Ectodermal cell (in vitro differentiated cells): ENCODE data around the gene ZNF212.
"Not testable (repeated sequence)": the region's sequence is repeated elsewhere in the genome, so short reads cannot be mapped to it uniquely, and the experiment has no call there.

ENCODE experiments used
- H3K27ac ChIP-seq: 2 replicates; pipeline ENCODE4 v1.7.0; 2013; ENCODE audit warnings: mild to moderate bottlenecking, low read depth, low read length; ENCODE audit not compliant: insufficient read depth, poor library complexity, severe bottlenecking
- H3K27me3 ChIP-seq: 2 replicates; pipeline ENCODE4 v1.7.0; 2013; ENCODE audit warnings: mild to moderate bottlenecking, low read length; ENCODE audit not compliant: insufficient read depth, control insufficient read depth, poor library complexity, severe bottlenecking
- H3K36me3 ChIP-seq: one replicate; pipeline ENCODE4 v1.7.0; 2013; ENCODE audit warnings: low read length; ENCODE audit not compliant: control insufficient read depth, insufficient read depth
- H3K4me1 ChIP-seq: one replicate; pipeline ENCODE4 v1.7.0; 2013; ENCODE audit warnings: low read length; ENCODE audit not compliant: control insufficient read depth, insufficient read depth
- H3K4me3 ChIP-seq: 2 replicates; pipeline ENCODE4 v1.7.0; 2013; ENCODE audit warnings: low read depth, low read length, control low read depth; ENCODE audit not compliant: insufficient read depth
- H3K9me3 ChIP-seq: 2 replicates; pipeline ENCODE4 v1.7.0; 2013; ENCODE audit warnings: mild to moderate bottlenecking, low read length, moderate library complexity; ENCODE audit not compliant: control insufficient read depth
- WGBS, 2 experiments: methylation state at CpG; one replicate each; pipeline ENCODE4 v1.1.7; 2013; ENCODE audit warnings: missing lambda C conversion rate in 2 of 2; 5-methylcytosine and 5-hydroxymethylcytosine counted together

Gene ZNF212

DNA sequence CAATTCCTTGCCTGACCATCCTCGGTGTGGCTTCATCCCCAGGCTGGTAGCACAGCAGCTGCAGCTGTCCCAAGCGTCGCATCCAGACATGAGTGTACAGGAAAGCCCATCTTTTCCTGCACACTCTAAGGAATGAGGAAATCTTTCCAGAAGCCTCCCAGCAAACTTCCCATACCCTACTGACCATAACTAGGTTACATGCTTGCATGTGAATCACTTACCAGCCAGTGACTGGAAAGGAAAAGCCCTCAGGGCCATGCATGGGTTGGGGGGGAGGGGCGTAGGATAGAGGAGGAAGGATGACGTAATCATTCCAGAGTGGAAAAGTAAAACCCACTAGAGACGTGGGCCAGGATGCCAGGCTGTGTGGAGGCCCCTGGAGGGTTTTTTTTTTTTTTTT lies 18.9 kb upstream of the ZNF212 start:
- Histone ChIP-seq H3K4me1 (no peaks in the 10 kb centered on the region), H3K36me3 (peaks cover 32% of the 10 kb centered on the region), H3K4me3 (no peak overlapping the region), H3K9me3 (no peaks in the 10 kb centered on the region), H3K27ac (no peak overlapping the region), H3K27me3 (no peaks in the 10 kb centered on the region)
- WGBS, 2 experiments = 93 to 95% methylated on average over 6 of the region's 6 CpGs

DNA sequence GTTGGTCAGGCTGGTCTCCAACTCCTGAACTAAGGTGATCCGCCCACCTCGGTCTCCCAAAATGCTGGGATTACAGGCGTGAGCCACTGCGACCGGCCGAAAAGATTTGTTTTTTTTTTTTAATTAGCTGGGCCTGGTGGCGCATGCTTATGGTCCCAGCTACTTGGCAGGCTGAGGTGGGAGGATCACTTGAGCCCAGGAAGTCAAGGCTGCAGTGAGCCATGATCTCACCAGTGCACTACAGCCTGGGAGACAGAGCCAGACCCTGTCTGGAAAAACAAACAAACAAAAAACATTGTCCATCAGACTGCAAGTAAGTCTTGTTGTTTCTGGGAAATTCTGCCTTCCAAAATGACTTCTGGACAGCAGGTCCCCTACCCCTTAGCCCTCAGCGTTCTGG lies 16.3 kb upstream of the ZNF212 start:
- Histone ChIP-seq H3K9me3 (no peaks in the 10 kb centered on the region), H3K4me3 (no peak overlapping the region), H3K27ac (no peak overlapping the region), H3K36me3 (peaks cover 23% of the 10 kb centered on the region), H3K4me1 (no peaks in the 10 kb centered on the region), H3K27me3 (no peaks in the 10 kb centered on the region)
- 90 to 94% methylated on average over 8 of the region's 8 CpGs for WGBS, 2 experiments

DNA sequence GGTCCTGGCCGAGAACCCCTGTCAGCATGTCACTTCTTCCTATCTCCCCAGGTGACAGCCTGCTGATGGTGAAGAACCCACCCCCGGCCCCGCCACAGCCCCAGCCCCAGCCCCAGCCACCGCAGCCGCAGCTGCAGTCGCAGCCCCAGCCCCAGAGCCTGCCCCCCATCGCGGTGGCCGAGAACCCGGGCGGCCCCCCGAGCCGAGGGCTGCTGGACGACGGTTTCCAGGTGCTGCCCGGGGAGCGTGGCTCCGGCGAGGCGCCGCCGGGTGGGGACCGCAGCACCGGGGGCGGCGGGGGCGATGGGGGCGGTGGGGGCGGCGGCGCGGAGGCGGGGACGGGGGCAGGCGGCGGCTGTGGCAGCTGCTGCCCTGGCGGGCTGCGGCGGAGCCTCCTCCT lies 15.7 kb upstream of the ZNF212 start:
- Histone ChIP-seq H3K36me3 (peaks cover 21% of the 10 kb centered on the region), H3K27me3 (no peaks in the 10 kb centered on the region), H3K9me3 (no peaks in the 10 kb centered on the region), H3K4me1 (no peaks in the 10 kb centered on the region), H3K4me3 (no peak overlapping the region), H3K27ac (no peak overlapping the region)
- WGBS, 2 experiments = 95 to 96% methylated on average over 39 of the region's 39 CpGs

DNA sequence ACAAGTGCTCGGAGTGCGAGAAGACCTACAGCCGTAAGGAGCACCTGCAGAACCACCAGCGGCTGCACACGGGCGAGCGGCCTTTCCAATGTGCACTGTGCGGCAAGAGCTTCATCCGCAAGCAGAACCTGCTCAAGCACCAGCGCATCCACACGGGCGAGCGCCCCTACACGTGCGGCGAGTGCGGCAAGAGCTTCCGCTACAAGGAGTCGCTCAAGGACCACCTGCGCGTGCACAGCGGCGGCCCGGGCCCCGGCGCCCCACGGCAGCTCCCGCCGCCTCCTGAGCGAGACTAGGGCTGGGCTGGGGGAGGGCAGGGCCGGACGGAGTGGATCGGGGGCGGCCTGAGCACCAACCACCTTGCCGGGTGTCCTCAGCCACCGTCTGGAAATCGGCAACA lies 15.1 kb upstream of the ZNF212 start:
- H3K27ac ChIP-seq = no peak overlapping the region
- H3K4me1 ChIP-seq = no peaks in the 10 kb centered on the region
- no peaks in the 10 kb centered on the region for H3K27me3 ChIP-seq
- no peaks in the 10 kb centered on the region for H3K9me3 ChIP-seq
- H3K4me3 ChIP-seq = no peak overlapping the region
- H3K36me3 ChIP-seq = peaks cover 21% of the 10 kb centered on the region
- WGBS, 2 experiments = 96% methylated on average over 37 of the region's 37 CpGs

DNA sequence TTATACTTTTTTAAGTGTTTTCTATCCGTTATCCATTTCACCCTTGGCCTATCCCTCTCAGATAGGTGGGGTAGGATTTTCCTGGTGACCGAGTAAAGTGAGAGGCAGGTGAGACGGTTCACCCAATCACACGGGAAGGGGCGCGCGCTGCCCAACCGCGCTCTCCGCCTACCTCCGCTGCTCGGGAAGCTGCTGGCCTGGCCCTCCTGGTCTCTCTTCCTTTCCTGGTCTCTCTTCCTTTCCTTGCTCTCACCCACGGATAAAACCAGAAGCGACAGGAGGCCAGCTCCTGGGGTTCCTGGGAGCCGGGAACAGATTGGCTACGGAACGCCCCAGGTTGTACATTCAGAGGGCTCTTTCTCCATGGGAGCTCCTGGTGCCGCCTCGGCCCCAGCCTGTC lies 14.3 kb upstream of the ZNF212 start:
- Histone ChIP-seq H3K4me1 (no peaks in the 10 kb centered on the region), H3K36me3 (peaks cover 21% of the 10 kb centered on the region), H3K9me3 (no peaks in the 10 kb centered on the region), H3K27me3 (no peaks in the 10 kb centered on the region), H3K27ac (no peak overlapping the region), H3K4me3 (no peak overlapping the region)
- WGBS, 2 experiments = 95 to 96% methylated on average over 19 of the region's 19 CpGs

DNA sequence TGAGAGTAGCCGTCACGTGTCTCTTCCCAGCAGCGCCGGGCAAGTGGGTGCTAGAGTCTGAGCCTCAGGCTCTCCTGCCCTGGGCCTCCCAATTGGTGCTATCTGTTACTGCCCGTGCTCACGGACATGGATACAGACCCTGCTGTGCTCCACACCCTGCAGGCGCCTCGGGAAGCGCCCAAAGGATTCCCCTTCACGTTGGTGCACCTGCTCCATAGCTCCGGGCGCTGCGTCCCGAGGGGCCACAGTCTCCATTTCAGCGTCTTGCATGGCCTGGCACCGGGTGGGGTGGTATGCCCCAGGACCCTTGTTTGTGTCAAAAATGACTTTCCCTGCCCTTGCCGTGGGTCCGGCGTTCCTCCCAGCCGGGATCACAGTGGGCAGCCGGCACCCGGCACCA lies 13.8 kb upstream of the ZNF212 start:
- no peaks in the 10 kb centered on the region for H3K9me3 ChIP-seq
- H3K36me3 ChIP-seq = peaks cover 17% of the 10 kb centered on the region
- no peaks in the 10 kb centered on the region for H3K27me3 ChIP-seq
- WGBS, 2 experiments = 95% methylated on average over 22 of the region's 22 CpGs
- H3K4me3 ChIP-seq = no peak overlapping the region
- no peaks in the 10 kb centered on the region for H3K4me1 ChIP-seq
- H3K27ac ChIP-seq = no peak overlapping the region

DNA sequence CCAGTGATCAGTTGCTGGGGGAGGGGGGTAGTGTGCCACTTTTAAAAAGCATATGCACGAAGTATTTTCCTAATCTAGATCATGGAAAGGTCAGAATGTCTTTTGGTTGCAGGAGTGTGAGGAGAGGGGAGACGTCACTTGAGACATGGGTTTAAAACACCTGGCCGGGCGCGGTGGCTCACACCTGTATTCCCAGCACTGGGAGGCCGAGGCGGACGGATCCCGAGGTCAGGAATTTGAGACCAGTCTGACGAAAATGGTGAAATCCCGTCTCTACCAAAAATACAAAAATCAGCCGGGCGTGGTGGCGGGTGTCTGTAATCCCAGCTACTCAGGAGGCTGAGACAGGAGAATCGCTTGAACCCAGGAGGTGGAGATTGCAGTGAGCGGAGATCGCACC lies 13.1 kb upstream of the ZNF212 start:
- H3K4me3 ChIP-seq, H3K27ac ChIP-seq, H3K27me3 ChIP-seq, H3K9me3 ChIP-seq, H3K4me1 ChIP-seq: not testable (repeated sequence)
- peaks cover 17% of the 10 kb centered on the region for H3K36me3 ChIP-seq
- 90 to 92% methylated on average over 17 of the region's 17 CpGs for WGBS, 2 experiments

DNA sequence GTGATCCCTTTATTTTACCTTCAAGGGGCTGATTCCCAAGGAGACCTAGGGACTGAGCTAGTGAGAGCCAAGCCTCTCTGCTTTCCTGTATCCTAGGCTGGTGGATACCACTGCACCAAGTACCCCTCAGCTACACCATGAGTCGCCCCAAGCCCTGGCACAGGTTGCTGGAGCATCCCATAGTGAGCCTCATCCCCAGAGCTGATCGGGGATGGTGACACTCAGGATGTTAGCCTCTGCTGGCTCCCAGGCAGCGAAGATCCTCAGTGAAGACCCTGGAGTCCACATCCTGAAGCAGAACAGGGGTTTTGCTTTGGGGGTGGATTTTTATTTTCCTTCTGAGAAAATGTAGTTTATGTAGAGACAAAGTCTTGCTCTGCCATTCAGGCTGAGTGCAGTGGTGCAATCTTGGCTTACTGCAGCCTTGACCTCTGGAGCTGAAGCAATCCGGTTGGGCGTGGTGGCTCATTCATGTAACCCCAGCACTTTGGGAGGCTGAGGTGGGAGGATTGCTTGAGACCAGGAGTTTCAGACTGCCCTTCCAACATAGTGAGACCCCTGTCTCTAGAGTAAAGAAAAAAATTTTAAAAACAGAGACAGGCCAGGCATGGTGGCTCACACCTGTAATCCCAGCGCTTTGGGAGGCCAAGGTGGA lies 12.5 kb upstream of the ZNF212 start:
- no peaks in the 10 kb centered on the region for H3K9me3 ChIP-seq
- no peak overlapping the region for H3K27ac ChIP-seq
- no peak overlapping the region for H3K4me3 ChIP-seq
- H3K27me3 ChIP-seq = no peaks in the 10 kb centered on the region
- peaks cover 17% of the 10 kb centered on the region for H3K36me3 ChIP-seq
- H3K4me1 ChIP-seq = no peaks in the 10 kb centered on the region
- WGBS, 2 experiments = 69 to 70% methylated on average over 6 of the region's 6 CpGs

DNA sequence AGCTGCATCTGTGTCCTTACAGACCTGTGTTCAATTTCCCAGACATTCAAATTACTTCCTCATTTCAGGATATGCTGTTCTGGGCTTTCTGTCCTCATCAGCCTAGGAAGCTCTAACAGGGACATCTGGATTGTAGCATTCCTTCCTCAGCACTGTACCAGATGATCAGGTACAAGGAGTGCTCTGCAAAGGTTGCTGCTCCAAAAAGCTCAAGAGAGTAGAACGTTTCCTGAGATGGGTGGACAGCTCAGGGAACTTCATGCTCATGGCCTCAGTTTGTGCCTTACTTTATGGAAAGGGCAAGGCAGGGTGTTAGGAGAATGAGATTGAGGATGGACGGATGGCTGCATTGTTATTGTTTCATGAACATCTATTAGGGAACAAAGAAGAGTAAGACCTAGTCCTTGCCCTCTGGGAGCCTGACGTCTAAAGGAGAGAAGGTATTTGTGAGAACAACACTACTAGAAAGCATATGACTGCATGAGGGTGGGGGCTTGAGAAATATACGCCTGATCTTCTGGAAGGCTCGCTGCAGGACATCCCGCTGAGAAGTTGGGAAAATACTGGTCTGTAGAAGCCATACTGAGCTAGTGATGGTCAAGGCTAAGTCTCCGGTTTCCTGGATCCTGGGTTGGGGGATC lies 10.5 kb upstream of the ZNF212 start:
- Histone ChIP-seq H3K4me3 (no peak overlapping the region), H3K27ac (no peak overlapping the region), H3K27me3 (no peaks in the 10 kb centered on the region), H3K36me3 (peaks cover 17% of the 10 kb centered on the region), H3K9me3 (no peaks in the 10 kb centered on the region), H3K4me1 (no peaks in the 10 kb centered on the region)
- WGBS, 2 experiments = 74 to 75% methylated on average over 7 of the region's 7 CpGs

DNA sequence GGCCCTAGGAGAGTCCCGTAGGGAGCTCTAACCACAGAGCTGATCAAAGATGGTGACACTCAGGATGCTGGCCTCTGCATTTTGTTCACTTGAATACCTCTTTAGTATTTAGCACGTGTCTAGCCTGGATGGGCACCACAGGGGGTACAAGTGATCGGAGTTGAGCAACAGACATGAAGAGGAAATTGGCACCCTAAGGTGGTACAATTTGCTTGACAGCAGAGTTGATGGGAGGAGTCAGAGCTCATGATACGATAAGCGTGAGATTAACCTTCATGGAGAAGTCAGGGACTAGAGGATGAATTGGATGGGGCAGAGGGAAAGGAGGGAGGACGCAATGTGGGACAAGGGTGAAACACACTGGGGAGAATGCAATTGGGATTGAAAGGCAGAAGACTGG lies 9.9 kb upstream of the ZNF212 start:
- no peaks in the 10 kb centered on the region for H3K4me1 ChIP-seq
- WGBS, 2 experiments = 73 to 74% methylated on average over 6 of the region's 6 CpGs
- H3K4me3 ChIP-seq = no peak overlapping the region
- H3K27ac ChIP-seq = no peak overlapping the region
- peaks cover 13% of the 10 kb centered on the region for H3K36me3 ChIP-seq
- no peaks in the 10 kb centered on the region for H3K9me3 ChIP-seq
- H3K27me3 ChIP-seq = no peaks in the 10 kb centered on the region
